ENCODE results near the gene JARID2.

JARID2 gene

GRCh38 chr6:15332446-15332845 lies 86.6 kb downstream of the JARID2 start:
- Histone ChIP-seq H3K27ac (peak overlapping the region; percentile 21; the same call in 1 of the 2 replicates), H3K4me3 (no peak overlapping the region), H3K36me3 (ENCODE audit: insufficient read depth, low read length) (no peaks in the 10 kb centered on the region), H3K9ac (ENCODE audit: insufficient read length) (no peak overlapping the region), H3K9me3 (ENCODE audit: low read depth, low read length) (no peaks in the 10 kb centered on the region)
- no peak for DNase-seq (ENCODE audit: low read depth, low spot score)
- TF ChIP-seq POLR2AphosphoS5 (IDR thresholded peaks at IDR 0.05; ENCODE audit: borderline replicate concordance, low read depth, low read length) (no peak), EZH2 (IDR thresholded peaks at IDR 0.05) (no peak)

- TF ChIP-seq POLR2AphosphoS5 (IDR thresholded peaks at IDR 0.05; ENCODE audit: borderline replicate concordance, low read depth, low read length) (no peak), FOXP2 (optimal IDR thresholded peaks at IDR 0.05; ENCODE audit: control extremely low read depth, extremely low read length, insufficient read depth) (no peak), EZH2 (IDR thresholded peaks at IDR 0.05) (no peak)
- Histone ChIP-seq H3K9ac (ENCODE audit: insufficient read length) (no peak overlapping the region), H3K9me3 (ENCODE audit: low read depth, low read length) (no peaks in the 10 kb centered on the region), H3K27ac (no peak overlapping the region), H3K36me3 (ENCODE audit: insufficient read depth, low read length) (no peaks in the 10 kb centered on the region), H3K4me3 (no peak overlapping the region)
- no peak for DNase-seq (ENCODE audit: low read depth, low spot score)
Observed at GRCh38 chr6:15335385-15335784, 89.5 kb downstream of the JARID2 start.

- DNase-seq (ENCODE audit: low read depth, low spot score): no peak
- no peaks in the 10 kb centered on the region for H3K36me3 ChIP-seq (ENCODE audit: insufficient read depth, low read length)
- no peak overlapping the region for H3K27ac ChIP-seq
- no peak overlapping the region for H3K4me3 ChIP-seq
- TF ChIP-seq FOXP2 (optimal IDR thresholded peaks at IDR 0.05; ENCODE audit: control extremely low read depth, extremely low read length, insufficient read depth) (no peak), EZH2 (IDR thresholded peaks at IDR 0.05) (no peak), POLR2AphosphoS5 (IDR thresholded peaks at IDR 0.05; ENCODE audit: borderline replicate concordance, low read depth, low read length) (no peak)
- no peaks in the 10 kb centered on the region for H3K9me3 ChIP-seq (ENCODE audit: low read depth, low read length)
- H3K9ac ChIP-seq (ENCODE audit: insufficient read length): no peak overlapping the region
Observed at GRCh38 chr6:15335916-15336315, 90.0 kb downstream of the JARID2 start.

GRCh38 chr6:15336900-15337560 lies 91.2 kb downstream of the JARID2 start:
- no peak for DNase-seq (ENCODE audit: low read depth, low spot score)
- no peak overlapping the region for H3K27ac ChIP-seq
- H3K4me3 ChIP-seq: no peak overlapping the region
- no peak overlapping the region for H3K9ac ChIP-seq (ENCODE audit: insufficient read length)
- TF ChIP-seq EZH2 (IDR thresholded peaks at IDR 0.05) (no peak), FOXP2 (optimal IDR thresholded peaks at IDR 0.05; ENCODE audit: control extremely low read depth, extremely low read length, insufficient read depth) (no peak), POLR2AphosphoS5 (IDR thresholded peaks at IDR 0.05; ENCODE audit: borderline replicate concordance, low read depth, low read length) (no peak)
- no peaks in the 10 kb centered on the region for H3K9me3 ChIP-seq (ENCODE audit: low read depth, low read length)
- H3K36me3 ChIP-seq (ENCODE audit: insufficient read depth, low read length): no peaks in the 10 kb centered on the region

- Histone ChIP-seq H3K4me3 (no peak overlapping the region), H3K9me3 (ENCODE audit: low read depth, low read length) (no peaks in the 10 kb centered on the region), H3K27ac (no peak overlapping the region), H3K9ac (ENCODE audit: insufficient read length) (no peak overlapping the region), H3K36me3 (ENCODE audit: insufficient read depth, low read length) (no peaks in the 10 kb centered on the region)
- no peak for DNase-seq (ENCODE audit: low read depth, low spot score)
- no peak for TF ChIP-seq POLR2AphosphoS5 (IDR thresholded peaks at IDR 0.05; ENCODE audit: borderline replicate concordance, low read depth, low read length)
- no peak for TF ChIP-seq EZH2 (IDR thresholded peaks at IDR 0.05)
- no peak for TF ChIP-seq FOXP2 (optimal IDR thresholded peaks at IDR 0.05; ENCODE audit: control extremely low read depth, extremely low read length, insufficient read depth)
Observed at GRCh38 chr6:15337582-15337981, 91.7 kb downstream of the JARID2 start.

- Histone ChIP-seq H3K36me3 (ENCODE audit: insufficient read depth, low read length) (no peaks in the 10 kb centered on the region), H3K4me3 (no peak overlapping the region), H3K9ac (ENCODE audit: insufficient read length) (no peak overlapping the region), H3K27ac (no peak overlapping the region), H3K9me3 (ENCODE audit: low read depth, low read length) (no peaks in the 10 kb centered on the region)
- no peak for TF ChIP-seq FOXP2 (optimal IDR thresholded peaks at IDR 0.05; ENCODE audit: control extremely low read depth, extremely low read length, insufficient read depth)
- no peak for TF ChIP-seq POLR2AphosphoS5 (IDR thresholded peaks at IDR 0.05; ENCODE audit: borderline replicate concordance, low read depth, low read length)
- no peak for TF ChIP-seq EZH2 (IDR thresholded peaks at IDR 0.05)
- no peak for DNase-seq (ENCODE audit: low read depth, low spot score)
Observed at GRCh38 chr6:15338476-15338875, 92.6 kb downstream of the JARID2 start.

- Histone ChIP-seq H3K4me3 (no peak overlapping the region), H3K27ac (no peak overlapping the region), H3K9me3 (ENCODE audit: low read depth, low read length) (no peaks in the 10 kb centered on the region), H3K36me3 (ENCODE audit: insufficient read depth, low read length) (no peaks in the 10 kb centered on the region), H3K9ac (ENCODE audit: insufficient read length) (no peak overlapping the region)
- no peak for DNase-seq (ENCODE audit: low read depth, low spot score)
- TF ChIP-seq FOXP2 (optimal IDR thresholded peaks at IDR 0.05; ENCODE audit: control extremely low read depth, extremely low read length, insufficient read depth) (no peak), EZH2 (IDR thresholded peaks at IDR 0.05) (no peak)
Observed at GRCh38 chr6:15339081-15339480, 93.2 kb downstream of the JARID2 start.

- no peak overlapping the region for H3K9ac ChIP-seq (ENCODE audit: insufficient read length)
- TF ChIP-seq FOXP2 (optimal IDR thresholded peaks at IDR 0.05; ENCODE audit: control extremely low read depth, extremely low read length, insufficient read depth) (no peak), EZH2 (IDR thresholded peaks at IDR 0.05) (no peak), POLR2AphosphoS5 (IDR thresholded peaks at IDR 0.05; ENCODE audit: borderline replicate concordance, low read depth, low read length) (no peak)
- DNase-seq (ENCODE audit: low read depth, low spot score): no peak
- no peak overlapping the region for H3K27ac ChIP-seq
- no peaks in the 10 kb centered on the region for H3K9me3 ChIP-seq (ENCODE audit: low read depth, low read length)
- H3K4me3 ChIP-seq: no peak overlapping the region
- no peaks in the 10 kb centered on the region for H3K36me3 ChIP-seq (ENCODE audit: insufficient read depth, low read length)
Observed at GRCh38 chr6:15340105-15340601, 94.3 kb downstream of the JARID2 start.

GRCh38 chr6:15340775-15341174 lies 94.9 kb downstream of the JARID2 start:
- Histone ChIP-seq H3K27ac (peak overlapping the region; percentile 15; the same call in 1 of the 2 replicates), H3K9me3 (ENCODE audit: low read depth, low read length) (no peaks in the 10 kb centered on the region), H3K9ac (ENCODE audit: insufficient read length) (no peak overlapping the region), H3K36me3 (ENCODE audit: insufficient read depth, low read length) (no peaks in the 10 kb centered on the region), H3K4me3 (no peak overlapping the region)
- no peak for TF ChIP-seq FOXP2 (optimal IDR thresholded peaks at IDR 0.05; ENCODE audit: control extremely low read depth, extremely low read length, insufficient read depth)
- TF ChIP-seq POLR2AphosphoS5 (IDR thresholded peaks at IDR 0.05; ENCODE audit: borderline replicate concordance, low read depth, low read length): no peak
- TF ChIP-seq EZH2 (IDR thresholded peaks at IDR 0.05): no peak
- no peak for DNase-seq (ENCODE audit: low read depth, low spot score)
